Choroid plexus epithelial cell (primary cell): ENCODE data around the gene TNNI2.

Source experiments
- DNase-seq: peaks from one replicate; pipeline ENCODE4 v3.0.0-alpha.2; 2010; ENCODE audit warnings: low read depth
- H3K4me3 ChIP-seq: 2 replicates; pipeline ENCODE4 v1.5.1; 2011; ENCODE audit warnings: low read depth, mild to moderate bottlenecking, control low read depth, low read length, moderate library complexity
- TF ChIP-seq, protein P1 (sequence below): conservative IDR thresholded peaks from 2 replicates; pipeline ENCODE4 v1.5.1; 2011; ENCODE audit warnings: low read depth, mild to moderate bottlenecking, control low read depth, inconsistent platforms, low read length, moderate library complexity

TNNI2 gene

DNA sequence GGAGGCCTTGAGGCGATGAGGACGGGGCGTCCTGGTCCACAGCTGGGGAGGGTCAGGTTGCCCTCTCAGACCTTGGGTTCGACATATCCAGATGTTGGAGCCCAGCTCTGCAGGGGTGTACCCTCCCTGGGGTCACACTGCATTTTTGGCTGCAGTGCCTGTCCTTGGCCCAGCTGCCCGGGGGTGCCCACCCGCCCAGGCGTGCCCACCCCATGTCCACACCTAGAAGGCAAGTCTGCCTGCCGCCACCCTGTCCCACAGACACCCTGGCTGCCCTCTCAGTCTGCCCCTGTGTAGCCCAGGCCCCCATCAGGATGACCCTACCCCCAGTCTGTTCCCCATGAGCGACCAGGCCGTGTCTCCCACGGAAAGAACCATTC is 17.1 kb downstream of the TNNI2 start:
- H3K4me3 ChIP-seq, result no peak overlapping the region
- no peak for DNase-seq
- TF ChIP-seq, protein P1, sequence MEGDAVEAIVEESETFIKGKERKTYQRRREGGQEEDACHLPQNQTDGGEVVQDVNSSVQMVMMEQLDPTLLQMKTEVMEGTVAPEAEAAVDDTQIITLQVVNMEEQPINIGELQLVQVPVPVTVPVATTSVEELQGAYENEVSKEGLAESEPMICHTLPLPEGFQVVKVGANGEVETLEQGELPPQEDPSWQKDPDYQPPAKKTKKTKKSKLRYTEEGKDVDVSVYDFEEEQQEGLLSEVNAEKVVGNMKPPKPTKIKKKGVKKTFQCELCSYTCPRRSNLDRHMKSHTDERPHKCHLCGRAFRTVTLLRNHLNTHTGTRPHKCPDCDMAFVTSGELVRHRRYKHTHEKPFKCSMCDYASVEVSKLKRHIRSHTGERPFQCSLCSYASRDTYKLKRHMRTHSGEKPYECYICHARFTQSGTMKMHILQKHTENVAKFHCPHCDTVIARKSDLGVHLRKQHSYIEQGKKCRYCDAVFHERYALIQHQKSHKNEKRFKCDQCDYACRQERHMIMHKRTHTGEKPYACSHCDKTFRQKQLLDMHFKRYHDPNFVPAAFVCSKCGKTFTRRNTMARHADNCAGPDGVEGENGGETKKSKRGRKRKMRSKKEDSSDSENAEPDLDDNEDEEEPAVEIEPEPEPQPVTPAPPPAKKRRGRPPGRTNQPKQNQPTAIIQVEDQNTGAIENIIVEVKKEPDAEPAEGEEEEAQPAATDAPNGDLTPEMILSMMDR, result no peak

DNA sequence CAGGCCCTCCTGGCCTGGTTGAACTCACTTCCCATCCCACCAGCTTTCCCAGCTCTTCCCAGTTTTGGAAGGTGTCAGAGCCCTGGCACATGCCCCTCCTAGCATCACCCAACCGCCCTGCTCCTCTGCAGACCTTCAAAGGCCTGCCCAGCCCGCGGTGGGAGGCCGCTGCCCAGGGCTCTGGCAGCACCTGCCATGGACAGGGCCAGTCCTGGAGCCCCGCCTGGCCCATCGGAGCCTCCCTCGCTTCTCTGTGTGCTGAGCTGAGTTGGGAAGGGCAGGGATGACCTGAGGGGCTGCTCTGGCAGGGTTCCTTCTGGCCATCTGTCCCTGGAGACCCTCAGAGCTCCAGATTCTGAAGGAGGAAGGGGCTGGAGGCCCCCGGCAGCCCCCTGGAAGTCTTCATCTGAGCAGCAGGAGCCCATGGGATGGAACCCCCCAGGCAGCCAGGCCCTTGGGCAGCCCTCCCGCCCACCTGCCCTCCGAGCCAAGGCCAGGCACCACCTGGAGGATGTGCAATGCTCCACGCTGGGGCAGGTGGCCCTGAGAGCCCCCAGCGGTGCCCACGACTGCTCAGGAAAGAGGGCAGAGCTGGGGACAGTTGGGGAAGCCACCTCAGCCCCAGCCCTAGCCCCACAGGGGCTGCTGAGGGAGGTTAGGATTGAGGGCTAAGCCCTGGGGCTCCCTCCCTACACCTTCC is 17.7 kb downstream of the TNNI2 start:
- H3K4me3 ChIP-seq, result no peak overlapping the region

DNA sequence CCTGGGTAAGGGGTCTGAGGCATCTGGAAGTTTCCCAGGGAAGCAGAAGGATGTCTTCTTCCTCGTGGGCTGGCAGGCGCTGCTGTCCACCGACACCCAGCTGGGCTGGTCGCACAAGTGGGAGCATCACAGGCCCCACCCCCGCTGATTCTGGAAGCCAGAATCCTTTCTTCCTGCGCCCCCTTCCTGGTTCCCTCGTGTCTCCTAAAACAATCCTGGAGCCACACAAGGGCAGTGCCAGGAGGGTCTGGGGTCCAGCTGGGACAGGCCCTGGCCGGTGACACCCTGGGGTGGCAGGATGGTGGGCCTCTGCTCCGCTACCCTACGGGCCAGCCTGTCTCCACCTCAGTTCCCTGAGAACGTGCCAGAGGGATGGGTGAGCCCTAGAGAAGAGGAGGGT is 18.3 kb downstream of the TNNI2 start:
- DNase-seq, result no peak
- H3K4me3 ChIP-seq, result no peak overlapping the region
- TF ChIP-seq, protein P1, result no peak

More for the DNA sequence above, 17.7 kb downstream of the TNNI2 start:
- TF ChIP-seq, protein P1, result no peak
- DNase-seq, result no peak

DNA sequence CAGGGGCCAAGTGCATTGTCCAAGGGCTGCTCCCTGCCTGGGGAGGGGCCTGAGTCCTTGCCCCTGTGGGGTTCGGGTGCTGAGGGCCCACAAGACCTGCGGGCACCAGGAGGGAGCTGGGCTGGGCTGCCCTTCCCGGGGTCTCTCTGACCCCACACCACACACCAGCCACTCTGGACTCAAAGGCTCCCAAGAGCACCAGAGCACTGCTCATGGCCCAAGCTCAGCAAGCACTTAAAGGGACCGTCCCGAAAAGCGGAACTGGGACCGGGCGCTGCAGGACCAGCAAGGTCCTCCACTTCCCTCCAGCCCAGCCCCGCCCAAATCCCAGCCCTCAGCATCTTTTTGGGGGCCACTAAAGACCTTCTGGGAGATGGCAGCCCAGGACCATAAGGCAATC is 19.4 kb downstream of the TNNI2 start:
- no peak for DNase-seq
- TF ChIP-seq, protein P1, result no peak
- H3K4me3 ChIP-seq, result no peak overlapping the region

DNA sequence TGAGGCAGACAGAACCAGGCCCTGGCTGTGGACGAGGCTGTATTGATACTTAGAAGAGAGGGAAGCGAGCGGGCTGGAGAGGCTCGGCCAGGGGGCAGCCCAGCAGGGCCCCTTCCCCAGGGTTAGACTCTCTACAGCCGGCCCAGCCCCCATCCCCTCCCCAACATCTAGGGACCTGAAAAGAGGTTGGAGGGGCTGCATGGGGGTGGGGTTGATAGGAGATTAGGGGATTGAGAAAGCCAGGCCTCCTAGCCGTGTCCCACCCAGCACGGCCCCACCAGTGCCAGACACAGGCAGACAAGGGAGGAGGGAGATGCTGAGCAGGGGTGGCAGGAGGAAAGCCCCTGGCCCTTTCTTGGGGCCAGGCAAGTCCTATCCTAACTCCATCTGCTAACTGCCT is 19.8 kb downstream of the TNNI2 start:
- no peak for DNase-seq
- TF ChIP-seq, protein P1, result no peak
- no peak overlapping the region for H3K4me3 ChIP-seq

DNA sequence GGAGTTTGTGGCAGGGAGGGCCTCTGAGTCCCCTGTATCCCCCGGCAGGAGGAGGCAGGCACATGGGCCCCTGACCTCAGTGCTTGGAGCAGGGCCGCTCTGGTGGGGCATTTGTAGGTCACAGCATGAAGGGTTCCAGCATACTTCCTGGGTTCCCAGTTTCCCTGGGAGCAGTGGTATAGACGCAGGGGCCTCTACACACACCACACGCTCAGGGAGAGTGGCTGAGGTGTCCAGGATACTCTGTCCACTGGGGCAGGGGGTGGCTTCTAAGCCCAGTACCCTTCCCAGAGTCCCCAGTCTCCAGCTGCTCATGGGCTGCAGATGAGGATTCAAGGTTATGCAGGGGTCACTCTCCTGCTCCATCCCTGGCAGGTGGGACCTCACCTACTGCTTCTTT is 20.2 kb downstream of the TNNI2 start:
- TF ChIP-seq, protein P1, result no peak
- no peak for DNase-seq
- H3K4me3 ChIP-seq, result no peak overlapping the region

DNA sequence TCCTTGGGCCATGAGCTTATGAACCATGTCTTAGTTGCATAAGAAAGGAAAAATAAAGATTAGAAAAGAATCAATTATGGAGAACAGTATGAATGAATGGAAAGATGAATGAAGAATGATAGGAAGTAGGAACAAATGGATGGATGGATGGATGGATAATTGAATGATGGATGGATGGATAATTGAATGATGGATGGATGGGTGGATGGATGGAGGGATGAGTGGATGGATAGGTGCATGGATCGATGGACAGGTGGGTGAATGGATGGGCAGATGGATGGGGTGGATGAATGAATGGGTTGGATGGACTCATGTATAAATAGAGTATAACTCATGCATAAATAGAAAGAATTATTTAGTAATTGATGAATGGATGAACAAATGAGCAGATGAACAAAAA is 21.3 kb downstream of the TNNI2 start:
- TF ChIP-seq, protein P1, result no peak
- no peak for DNase-seq
- H3K4me3 ChIP-seq, result no peak overlapping the region
